Activated CD8-positive, alpha-beta T cell treated with anti-CD3 and anti-CD28 coated beads for 36 hours (primary cell): ENCODE results near the gene PHF2. TPM values are rescaled to one million over a fixed set of nuclear protein-coding genes. Genes with fewer than 3 reads are reported as not detected.

ENCODE experiments used
- ATAC-seq: fragments of 200-7000 bp; cut with Tn5 transposase; one replicate; pipeline ENCODE4 v1.10.0; 2021; ENCODE audit warnings: mild to moderate bottlenecking, moderate library complexity
- CTCF ChIA-PET: fragments of 350-600 bp; sonication (Branson Sonifier 250); formaldehyde crosslinking; loops from one replicate; lab custom pipeline; 2021; ENCODE audit warnings: antibody characterized with exemption; lab: Charles Lee
- POLR2A ChIA-PET: fragments of 350-600 bp; sonication (Branson Sonifier 250); formaldehyde crosslinking; loops from one replicate; lab custom pipeline; 2021; ENCODE audit warnings: antibody characterized with exemption; lab: Charles Lee
- DNase-seq: peaks from one replicate; pipeline ENCODE4 v3.0.0-alpha.2; 2020
- H3K27ac Mint-ChIP-seq: one replicate; pipeline ENCODE4 v1.8.0; 2021; ENCODE audit warnings: mild to moderate bottlenecking, mixed read lengths
- H3K27me3 Mint-ChIP-seq: one replicate; pipeline ENCODE4 v1.8.0; 2021; ENCODE audit warnings: mixed read lengths
- H3K36me3 Mint-ChIP-seq: one replicate; pipeline ENCODE4 v1.8.0; 2021; ENCODE audit warnings: low read depth, mixed read lengths
- H3K4me1 Mint-ChIP-seq: one replicate; pipeline ENCODE4 v1.8.0; 2021; ENCODE audit warnings: low read depth, mixed read lengths
- H3K4me3 Mint-ChIP-seq: one replicate; pipeline ENCODE4 v1.8.0; 2021; ENCODE audit warnings: mild to moderate bottlenecking, moderate library complexity, mixed read lengths
- H3K9me3 Mint-ChIP-seq: one replicate; pipeline ENCODE4 v1.8.0; 2021; ENCODE audit warnings: mixed read lengths
- intact Hi-C: fragments of 100-400 bp; cut with micrococcal nuclease; formaldehyde crosslinking; loops from one replicate; pipeline ENCODE4 v1.10.0; 2022
- total RNA-seq, 2 experiments: library from RNA; stranded (reverse); gene quantifications; one replicate each; pipeline ENCODE4 v1.2.3, GENCODE V29; 2021
- TF ChIP-seq, protein P1 (sequence below): fragments of 200-600 bp; IDR thresholded peaks from one replicate; pipeline ENCODE4 v1.8.0; 2022; ENCODE audit warnings: antibody characterized with exemption, mild to moderate bottlenecking

Gene PHF2
- total RNA-seq, 2 experiments from 2014 or later, result 12.9 to 13.1 TPM

DNA sequence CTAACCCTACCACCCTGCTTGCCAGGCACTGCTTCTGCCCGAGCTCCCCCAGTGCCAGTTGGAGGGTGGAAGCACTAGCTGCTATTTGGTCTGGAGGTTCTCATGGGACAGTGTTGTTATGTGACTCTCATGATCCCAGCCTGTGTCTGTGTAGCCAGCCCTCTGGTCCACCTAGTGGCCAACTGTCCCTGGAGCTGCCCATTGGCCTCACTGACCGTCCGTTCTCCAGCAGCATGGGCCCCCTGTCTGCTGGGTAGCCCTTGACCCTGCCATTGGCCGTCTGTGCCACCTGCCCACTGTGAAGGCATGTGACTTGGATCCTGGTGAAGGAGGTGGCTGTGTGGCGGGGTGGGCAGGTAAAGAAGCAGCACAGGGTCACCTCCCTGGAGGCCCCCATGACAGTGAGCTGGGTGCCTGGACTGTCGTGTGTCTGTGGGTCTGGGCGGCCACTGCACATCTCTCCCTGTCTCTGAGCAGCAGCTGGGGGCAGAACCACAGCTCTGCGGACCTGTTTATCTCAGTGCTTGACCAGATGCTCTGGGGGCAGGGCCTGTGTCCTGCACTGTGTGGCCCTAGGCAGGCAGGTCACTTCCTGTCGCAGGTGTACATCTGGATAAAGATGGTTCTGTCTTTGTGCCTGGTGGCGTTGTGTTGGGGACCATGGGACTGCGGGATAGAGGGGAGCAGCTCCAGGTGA, 11.4 kb downstream of the PHF2 start:
- ATAC-seq (no peak), DNase-seq (no peak)
- H3K9me3 Mint-ChIP-seq, result peaks cover 12% of the 10 kb centered on the region
- peaks cover 10% of the 10 kb centered on the region for H3K36me3 Mint-ChIP-seq
- no peak overlapping the region for H3K4me3 Mint-ChIP-seq
- POLR2A ChIA-PET, result interaction anchor here (1.1 to 1.2 kb wide), 2 partner anchors 9 to 22 kb away, joined by 3 to 5 read pairs; no protein-coding TSS in a partner anchor
- H3K4me1 Mint-ChIP-seq, result peaks cover 40% of the 10 kb centered on the region
- H3K27me3 Mint-ChIP-seq, result no peaks in the 10 kb centered on the region
- no peak overlapping the region for H3K27ac Mint-ChIP-seq
- CTCF ChIA-PET, result no interaction called here
- TF ChIP-seq, protein P1, sequence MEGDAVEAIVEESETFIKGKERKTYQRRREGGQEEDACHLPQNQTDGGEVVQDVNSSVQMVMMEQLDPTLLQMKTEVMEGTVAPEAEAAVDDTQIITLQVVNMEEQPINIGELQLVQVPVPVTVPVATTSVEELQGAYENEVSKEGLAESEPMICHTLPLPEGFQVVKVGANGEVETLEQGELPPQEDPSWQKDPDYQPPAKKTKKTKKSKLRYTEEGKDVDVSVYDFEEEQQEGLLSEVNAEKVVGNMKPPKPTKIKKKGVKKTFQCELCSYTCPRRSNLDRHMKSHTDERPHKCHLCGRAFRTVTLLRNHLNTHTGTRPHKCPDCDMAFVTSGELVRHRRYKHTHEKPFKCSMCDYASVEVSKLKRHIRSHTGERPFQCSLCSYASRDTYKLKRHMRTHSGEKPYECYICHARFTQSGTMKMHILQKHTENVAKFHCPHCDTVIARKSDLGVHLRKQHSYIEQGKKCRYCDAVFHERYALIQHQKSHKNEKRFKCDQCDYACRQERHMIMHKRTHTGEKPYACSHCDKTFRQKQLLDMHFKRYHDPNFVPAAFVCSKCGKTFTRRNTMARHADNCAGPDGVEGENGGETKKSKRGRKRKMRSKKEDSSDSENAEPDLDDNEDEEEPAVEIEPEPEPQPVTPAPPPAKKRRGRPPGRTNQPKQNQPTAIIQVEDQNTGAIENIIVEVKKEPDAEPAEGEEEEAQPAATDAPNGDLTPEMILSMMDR, result no peak
- intact Hi-C loops, result no loop called here

DNA sequence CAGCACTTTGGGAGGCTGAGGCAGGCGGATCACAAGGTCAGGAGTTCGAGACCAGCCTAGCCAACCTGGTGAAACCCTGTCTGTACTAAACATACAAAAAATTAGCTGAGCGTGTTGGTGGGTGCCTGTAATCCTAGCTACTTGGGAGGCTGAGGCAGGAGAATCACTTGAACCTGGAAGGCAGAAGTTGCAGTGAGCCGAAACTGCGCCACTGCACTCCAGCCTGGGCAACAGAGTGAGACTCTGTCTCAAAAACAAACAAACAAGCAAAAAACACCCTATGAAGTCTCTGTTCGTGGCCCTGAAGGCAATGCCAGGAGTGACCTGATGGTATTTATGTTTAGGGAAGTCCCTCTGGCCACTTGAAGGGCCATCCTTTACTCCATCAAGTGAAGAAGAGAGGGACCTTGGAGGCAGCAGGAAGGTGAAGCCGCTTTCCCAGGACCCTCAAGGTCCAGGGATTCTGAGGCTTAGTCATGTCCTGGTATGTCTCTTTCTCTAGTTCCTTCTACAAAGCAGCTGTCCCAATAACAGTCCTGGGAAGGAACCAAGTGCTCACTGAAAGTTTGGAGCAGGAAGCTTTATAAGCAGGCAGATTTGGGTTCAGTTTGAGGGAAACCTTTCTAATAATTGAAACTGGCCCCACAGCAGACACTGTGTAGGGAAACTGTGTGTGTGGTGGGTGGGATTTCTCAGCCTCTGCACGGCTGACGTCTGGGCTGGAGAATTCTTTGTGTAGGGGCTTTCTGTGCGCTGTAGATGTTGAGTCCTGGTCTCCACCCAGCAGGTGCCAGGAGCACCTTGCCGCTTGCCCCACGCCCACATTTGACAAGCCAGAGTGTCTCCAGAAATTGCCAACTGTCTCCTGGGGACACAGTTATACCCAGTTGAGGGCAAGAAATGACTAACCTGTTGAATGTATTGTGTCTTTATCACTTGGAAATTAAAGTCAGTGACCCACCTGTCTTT, 12.5 kb downstream of the PHF2 start:
- Mint-ChIP-seq H3K27ac (peak overlapping the region; percentile 52), H3K36me3 (peaks cover 7% of the 10 kb centered on the region)

DNA sequence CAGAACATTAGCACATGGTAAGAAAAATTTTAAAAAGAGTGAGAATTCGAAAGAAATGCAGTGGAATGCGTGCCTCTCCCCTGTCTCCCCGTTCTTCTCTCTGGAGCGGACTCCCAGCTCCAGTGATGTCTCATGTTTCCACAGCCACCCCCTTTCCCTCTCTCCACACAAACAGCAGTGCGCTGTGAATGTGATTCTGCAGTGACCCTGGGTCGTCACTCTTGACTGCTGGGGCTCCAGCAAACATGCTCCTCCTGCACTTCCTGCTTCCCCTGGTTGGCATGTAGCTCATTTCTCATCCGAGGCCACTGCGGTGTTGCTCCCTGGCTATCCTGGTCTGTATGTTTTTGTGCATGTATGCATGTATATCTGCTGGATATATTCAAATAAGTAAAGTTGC, 13.3 kb downstream of the PHF2 start:
- intact Hi-C loops, result no loop called here
- DNase-seq (no peak), ATAC-seq (no peak)
- Mint-ChIP-seq H3K27me3 (no peaks in the 10 kb centered on the region), H3K9me3 (peaks cover 2% of the 10 kb centered on the region), H3K4me1 (peaks cover 41% of the 10 kb centered on the region), H3K27ac (peak overlapping the region; percentile 65), H3K36me3 (no peaks in the 10 kb centered on the region), H3K4me3 (no peak overlapping the region)
- TF ChIP-seq, protein P1, result no peak
- ChIA-PET CTCF (interaction anchor here (1.1 kb wide), 1 partner anchor 24 kb away, joined by 3 read pairs; no protein-coding TSS in a partner anchor), POLR2A (interaction anchor here (0.9 to 1.9 kb wide), 3 partner anchors 10 to 23 kb away, joined by 3 to 4 read pairs (median 4); no protein-coding TSS in a partner anchor)

More for the DNA sequence above, 12.5 kb downstream of the PHF2 start:
- ChIA-PET POLR2A (interaction anchor here (0.9 to 1.9 kb wide), 3 partner anchors 10 to 22 kb away, joined by 3 to 4 read pairs (median 4); no protein-coding TSS in a partner anchor), CTCF (no interaction called here)
- ATAC-seq, result no peak
- Mint-ChIP-seq H3K27me3 (no peaks in the 10 kb centered on the region), H3K4me3 (no peak overlapping the region), H3K4me1 (peaks cover 43% of the 10 kb centered on the region), H3K9me3 (peaks cover 8% of the 10 kb centered on the region)
- TF ChIP-seq, protein P1, result no peak
- no peak for DNase-seq
- intact Hi-C loops, result no loop called here

DNA sequence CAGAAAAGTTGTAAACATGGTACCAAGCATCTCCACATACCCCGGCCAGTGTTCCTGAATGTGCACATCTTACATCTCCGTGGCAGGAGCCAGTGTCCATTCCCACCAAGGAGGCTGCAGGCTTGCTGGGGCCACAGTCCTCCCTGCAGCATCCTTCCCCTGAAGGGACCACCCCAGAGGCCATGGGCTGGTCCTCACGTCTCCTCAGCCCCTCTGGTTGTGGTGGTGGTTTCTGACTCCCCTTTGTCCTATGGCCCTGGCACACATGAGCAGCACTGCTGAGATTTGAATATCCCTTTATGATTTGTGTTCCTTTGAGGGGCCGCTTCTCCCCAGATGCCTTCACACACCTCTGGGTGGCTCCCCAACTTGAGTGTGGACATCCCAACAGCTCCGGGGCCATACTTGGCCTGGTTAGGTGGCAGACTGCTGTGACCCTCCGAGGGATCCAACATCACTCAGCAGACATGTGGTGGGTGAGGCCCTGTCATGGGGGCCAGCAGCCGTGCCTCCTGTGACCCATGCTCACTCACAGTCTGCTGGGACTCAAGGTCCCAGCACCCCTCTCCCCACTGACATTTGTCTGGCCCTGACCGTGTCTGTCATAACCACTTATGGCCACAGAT, 14.3 kb downstream of the PHF2 start:
- Mint-ChIP-seq H3K27ac (no peak overlapping the region), H3K4me1 (peaks cover 41% of the 10 kb centered on the region), H3K4me3 (no peak overlapping the region), H3K27me3 (no peaks in the 10 kb centered on the region), H3K36me3 (no peaks in the 10 kb centered on the region), H3K9me3 (no peaks in the 10 kb centered on the region)
- no peak for DNase-seq
- POLR2A ChIA-PET, result interaction anchor here (1.9 kb wide), 1 partner anchor 24 kb away, joined by 4 read pairs; no protein-coding TSS in a partner anchor
- TF ChIP-seq, protein P1, result no peak
- CTCF ChIA-PET, result interaction anchor here (1.1 kb wide), 1 partner anchor 25 kb away, joined by 3 read pairs; no protein-coding TSS in a partner anchor
- intact Hi-C loops, result no loop called here
- no peak for ATAC-seq
